ENCODE data around the gene SHKBP1.

- no peak for TF ChIP-seq POLR2A (IDR thresholded peaks at IDR 0.05; ENCODE audit: low read depth, low read length)
- no peak for TF ChIP-seq CTCF (IDR thresholded peaks at IDR 0.05 in 2 of 3, conservative IDR thresholded peaks at IDR 0.05 in 1 of 3; ENCODE audit: control insufficient read depth in 2 of 3, extremely low read depth in 1 of 3, insufficient read depth in 1 of 3, low read depth in 3 of 3, low read length in 3 of 3)
Observed at GRCh38 chr19:40621966-40622772, 45.5 kb downstream of the SHKBP1 start.
